ENCODE measurements around the gene SLC25A26.
"Not testable (repeated sequence)": the region's sequence is repeated elsewhere in the genome, so short reads cannot be mapped to it uniquely, and the experiment has no call there.

Gene SLC25A26

DNA sequence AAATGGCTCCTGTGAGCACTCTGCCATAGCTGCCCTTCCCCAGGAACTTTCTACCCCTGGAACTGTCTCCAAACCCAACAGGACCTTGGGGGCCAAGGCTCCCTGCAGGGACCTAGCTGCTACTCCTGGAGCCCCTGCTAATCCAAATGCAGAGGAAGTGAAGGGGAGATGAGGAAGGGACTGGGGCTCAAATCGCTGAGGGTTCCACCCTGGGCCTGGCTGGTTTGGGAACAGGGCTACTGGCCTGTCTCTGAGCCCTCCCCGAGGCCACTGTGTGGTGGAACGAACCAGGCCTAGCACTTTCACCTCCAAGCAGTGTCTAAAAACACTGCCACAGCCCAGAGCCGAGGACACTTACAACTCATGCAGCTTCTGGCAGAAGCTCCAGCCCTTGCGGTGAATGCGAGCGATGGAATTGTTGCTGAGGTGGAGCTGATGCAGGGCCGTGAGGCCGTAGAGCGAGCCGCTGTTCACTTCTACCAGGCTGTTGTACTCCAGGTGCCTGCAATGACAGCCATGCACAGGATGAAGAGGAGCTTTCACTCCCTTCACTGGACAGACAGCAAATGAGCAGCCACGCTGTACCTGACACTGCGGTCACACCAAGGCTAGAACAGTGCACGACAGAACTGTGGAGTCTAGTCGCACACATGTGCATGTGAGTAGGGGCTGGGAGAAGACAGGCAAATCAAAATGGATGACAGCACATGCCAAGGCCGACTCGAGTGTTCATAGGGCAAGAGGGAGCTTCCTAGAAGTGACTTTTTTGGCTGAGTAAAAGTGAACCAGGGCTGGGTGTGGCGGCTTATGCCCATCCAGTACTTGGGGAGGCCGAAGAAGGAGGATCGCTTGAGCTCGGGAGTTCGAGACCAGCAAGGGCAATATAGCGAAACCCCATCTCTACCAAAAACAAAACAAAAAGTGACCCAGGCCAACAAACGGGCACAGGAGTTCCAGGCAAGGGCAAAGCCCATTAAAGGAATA is 189.3 kb downstream of the SLC25A26 start:
- no peak for DNase-seq (ENCODE audit: low read depth in 2 of 2)

DNA sequence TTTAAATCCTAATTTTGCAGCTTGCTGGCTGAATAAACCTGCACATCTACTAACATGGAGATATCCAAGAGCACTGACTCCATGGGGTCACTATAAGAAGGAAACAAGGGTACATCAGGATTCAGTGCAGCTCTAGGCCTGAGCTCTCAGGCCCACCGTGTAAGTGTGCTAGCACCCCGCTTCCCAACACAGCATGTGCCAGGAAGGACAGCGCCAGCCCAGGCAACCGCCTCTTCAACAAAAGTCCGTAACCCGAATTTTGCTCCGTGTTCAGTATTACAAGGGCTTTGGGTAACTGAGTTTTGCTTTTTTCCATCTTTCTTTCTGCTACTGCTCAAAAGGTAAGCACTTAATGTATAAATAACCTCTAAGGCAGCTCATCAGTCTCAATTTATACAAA is 190.2 kb downstream of the SLC25A26 start:
- DNase-seq (ENCODE audit: low read depth in 2 of 2): no peak

DNA sequence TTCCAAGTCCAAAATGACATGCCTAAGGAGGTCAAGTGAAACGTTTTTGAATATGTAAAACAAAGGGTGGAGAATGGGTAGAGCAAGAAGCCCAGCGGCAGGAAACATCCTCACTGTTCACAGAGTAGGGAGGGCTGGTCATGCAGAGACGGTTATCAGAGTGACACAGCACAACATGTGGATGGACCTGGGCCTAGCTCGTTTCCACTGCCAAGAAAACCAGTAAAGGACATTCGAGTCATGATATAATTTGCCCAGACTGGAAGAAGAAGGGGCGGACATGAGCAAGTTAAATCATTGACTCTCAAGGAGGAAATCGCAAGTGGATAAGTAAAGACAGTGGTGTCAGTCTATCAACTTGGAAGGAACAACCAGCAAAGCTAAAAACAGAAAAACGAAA is 190.7 kb downstream of the SLC25A26 start:
- DNase-seq (ENCODE audit: low read depth in 2 of 2): no peak

GRCh38 chr3:66411961-66412887 is 191.4 kb downstream of the SLC25A26 start:
- DNase-seq (ENCODE audit: low read depth in 2 of 2): no peak

DNA sequence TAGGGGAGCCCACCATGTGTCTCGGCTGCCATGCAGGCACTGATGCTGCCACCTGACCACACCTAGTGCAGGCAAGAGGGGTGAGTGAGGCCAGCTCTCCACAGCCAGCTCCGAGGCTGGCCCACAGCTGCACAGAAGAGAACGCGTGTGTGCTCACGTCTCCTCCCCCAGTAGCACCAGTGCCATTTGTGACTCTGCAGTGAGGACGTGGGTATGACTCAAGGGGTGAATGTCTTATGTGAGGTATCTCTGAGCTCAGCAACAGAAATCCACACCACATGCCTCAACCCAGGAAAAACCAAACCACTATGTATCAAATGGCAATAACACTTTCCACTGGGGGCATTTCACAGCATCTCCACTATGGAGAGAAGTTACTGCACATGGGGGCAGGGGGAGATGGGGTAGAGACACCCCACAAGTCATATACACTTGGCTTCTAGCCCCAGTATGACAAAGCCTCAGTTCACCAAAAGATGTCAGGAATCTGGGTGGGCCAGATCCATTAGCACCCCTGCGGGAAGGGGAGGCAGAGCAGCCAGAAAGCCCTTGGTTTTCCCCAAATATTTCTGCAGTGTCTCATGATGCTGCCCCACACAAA is 192.4 kb downstream of the SLC25A26 start:
- peak; percentile 85 to 88 for DNase-seq (ENCODE audit: low read depth in 2 of 2)

GRCh38 chr3:66414846-66415245 is 194.0 kb downstream of the SLC25A26 start:
- DNase-seq (ENCODE audit: low read depth in 2 of 2): no peak

GRCh38 chr3:66415867-66416428 is 195.1 kb downstream of the SLC25A26 start:
- no peak for DNase-seq (ENCODE audit: low read depth in 2 of 2)

DNA sequence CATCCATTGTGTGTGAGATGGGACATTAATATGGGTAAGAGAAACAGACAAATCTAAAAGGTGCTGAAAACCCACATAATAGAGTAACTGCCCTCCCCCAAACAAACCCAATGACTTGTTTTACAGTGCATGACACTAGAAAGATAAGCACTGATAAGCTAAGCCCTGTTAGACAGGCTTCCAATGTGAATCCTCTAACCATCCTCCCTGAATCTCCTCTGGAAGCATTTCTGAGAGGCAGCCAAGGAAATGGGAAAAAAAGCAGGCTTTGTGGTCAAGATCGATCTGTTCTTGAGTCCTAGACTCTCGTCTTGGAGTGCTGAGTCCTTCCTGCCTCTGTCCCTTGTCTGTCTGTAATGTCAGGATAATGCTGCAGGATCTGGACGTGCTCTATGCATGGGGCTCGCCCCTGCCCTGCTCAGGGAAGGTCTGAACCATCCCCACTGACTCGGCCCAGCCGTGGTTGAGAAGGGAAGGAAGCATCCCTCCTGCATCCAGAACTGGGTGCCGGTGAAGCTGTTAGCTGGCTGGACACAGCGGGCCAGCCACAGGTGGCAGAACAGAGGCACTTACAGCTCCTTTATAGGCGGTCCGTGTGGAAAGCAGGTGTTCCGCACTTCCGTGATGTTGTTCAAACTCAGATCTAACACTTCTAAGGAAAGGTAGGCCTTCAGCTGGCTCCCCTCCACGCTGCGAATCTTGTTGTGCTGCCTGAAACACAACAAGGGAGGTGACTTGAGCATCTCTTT is 195.9 kb downstream of the SLC25A26 start:
- DNase-seq (ENCODE audit: low read depth in 2 of 2): no peak

- no peak for DNase-seq (ENCODE audit: low read depth in 2 of 2)
Observed at GRCh38 chr3:66418475-66418931, 197.7 kb downstream of the SLC25A26 start.

DNA sequence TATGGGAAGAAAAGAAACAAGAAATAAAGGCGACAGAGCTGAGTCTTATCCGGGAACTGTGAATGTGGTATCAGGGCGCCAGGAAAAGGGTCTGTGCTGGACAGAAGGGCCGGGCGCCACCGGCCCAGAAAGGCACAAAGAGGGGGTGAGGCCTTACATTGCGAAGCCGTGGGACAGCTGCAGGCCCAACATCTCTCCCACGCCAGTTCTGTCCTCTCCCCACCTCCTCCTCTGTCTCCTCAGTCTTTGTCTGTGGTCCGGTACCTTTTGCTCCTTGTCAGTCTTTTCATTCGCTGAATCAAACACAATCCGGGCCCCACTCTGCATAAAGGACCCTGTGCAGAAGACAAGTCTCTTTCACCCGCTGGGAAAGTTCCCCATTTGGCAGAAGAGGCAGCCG is 198.2 kb downstream of the SLC25A26 start:
- DNase-seq (ENCODE audit: low read depth in 2 of 2): no peak

- not testable (repeated sequence) for DNase-seq (ENCODE audit: low read depth in 2 of 2)
Observed at GRCh38 chr3:66421144-66421543, 200.3 kb downstream of the SLC25A26 start.

DNA sequence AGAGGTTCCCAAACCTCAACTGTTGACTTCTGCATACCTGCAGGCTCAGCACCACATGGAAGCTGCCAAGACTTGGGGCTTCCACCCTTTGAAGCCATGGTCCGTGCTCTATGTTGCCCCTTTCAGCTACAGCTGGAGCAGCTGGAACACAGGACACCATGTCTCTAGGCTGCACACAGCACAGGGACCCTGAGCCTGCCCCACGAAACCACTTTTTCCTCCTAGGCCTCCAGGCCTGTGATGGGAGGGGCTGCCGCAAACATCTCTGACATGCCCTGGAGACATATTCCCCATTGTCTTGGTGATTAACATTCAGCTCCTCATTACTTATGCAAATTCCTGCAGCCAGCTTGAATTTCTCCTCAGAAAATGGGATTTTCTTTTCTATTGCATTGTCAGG is 201.1 kb downstream of the SLC25A26 start:
- not testable (repeated sequence) for DNase-seq (ENCODE audit: low read depth in 2 of 2)

- peak; percentile 58 to 65 for DNase-seq (ENCODE audit: low read depth in 2 of 2)
Observed at GRCh38 chr3:66423791-66424190, 203.0 kb downstream of the SLC25A26 start.

GRCh38 chr3:66425032-66425431 is 204.2 kb downstream of the SLC25A26 start:
- no peak for DNase-seq (ENCODE audit: low read depth in 2 of 2)

- DNase-seq (ENCODE audit: low read depth in 2 of 2): no peak
Observed at GRCh38 chr3:66425576-66426114, 204.8 kb downstream of the SLC25A26 start.

- no peak for DNase-seq (ENCODE audit: low read depth in 2 of 2)
Observed at GRCh38 chr3:66426135-66426534, 205.3 kb downstream of the SLC25A26 start.

- DNase-seq (ENCODE audit: low read depth in 2 of 2): no peak
Observed at GRCh38 chr3:66427352-66427751, 206.6 kb downstream of the SLC25A26 start.

- no peak for DNase-seq (ENCODE audit: low read depth in 2 of 2)
Observed at GRCh38 chr3:66427951-66428474, 207.2 kb downstream of the SLC25A26 start.

Measured in fibroblast of skin of left quadriceps (primary cell).